Lower leg skin (tissue), 3 donors: Measurements from ENCODE around the gene RERE.

Experiments used
- CTCF ChIP-seq, 3 donors: fragments of 450-650 bp; IDR thresholded peaks; one replicate each; pipeline ENCODE4 v1.5.1; 2016; ENCODE audit warnings: antibody characterized with exemption in 3 of 3, mild to moderate bottlenecking in 3 of 3, moderate library complexity in 2 of 3
- POLR2A ChIP-seq, 2 donors: fragments of 450-650 bp; IDR thresholded peaks; one replicate each; pipeline ENCODE4 v1.6.1; 2016 to 2017; ENCODE audit warnings: antibody characterized with exemption in 2 of 2, mild to moderate bottlenecking in 1 of 2, moderate library complexity in 1 of 2

DNA sequence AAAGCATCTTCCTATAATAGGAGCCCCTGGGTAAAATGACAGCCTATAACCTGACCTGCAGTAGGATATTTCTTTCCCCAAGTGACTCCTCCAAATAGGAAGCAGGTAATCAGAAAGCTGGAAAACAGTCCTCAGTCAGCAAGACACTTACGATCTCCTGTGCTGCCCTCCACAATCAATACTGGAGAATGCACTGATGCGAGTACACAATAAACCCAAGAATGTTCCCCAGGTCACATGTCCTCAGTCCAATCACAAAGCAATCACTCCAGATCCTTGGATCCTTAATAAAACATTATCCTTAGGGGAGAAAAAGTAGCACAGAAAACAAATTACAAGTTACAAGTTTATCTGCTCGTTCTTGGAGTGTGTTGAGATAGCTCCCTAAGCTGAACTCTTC lies 266.4 kb downstream of the RERE start:
- TF ChIP-seq CTCF (IDR thresholded peaks at IDR 0.05) (no peak), POLR2A (IDR thresholded peaks at IDR 0.05) (no peak)
